GM12872 (cell line): ENCODE data around the gene BATF3.

Experiments
- TF ChIP-seq, protein P1 (sequence below): IDR thresholded peaks from 3 replicates; pipeline ENCODE4 v1.5.1; 2011; ENCODE audit warnings: low read depth, mild to moderate bottlenecking, low read length, moderate library complexity; ENCODE audit not compliant: insufficient read depth

BATF3 gene

GRCh38 chr1:212700892-212701819 is 1.5 kb upstream of the BATF3 start:
- TF ChIP-seq, protein P1, sequence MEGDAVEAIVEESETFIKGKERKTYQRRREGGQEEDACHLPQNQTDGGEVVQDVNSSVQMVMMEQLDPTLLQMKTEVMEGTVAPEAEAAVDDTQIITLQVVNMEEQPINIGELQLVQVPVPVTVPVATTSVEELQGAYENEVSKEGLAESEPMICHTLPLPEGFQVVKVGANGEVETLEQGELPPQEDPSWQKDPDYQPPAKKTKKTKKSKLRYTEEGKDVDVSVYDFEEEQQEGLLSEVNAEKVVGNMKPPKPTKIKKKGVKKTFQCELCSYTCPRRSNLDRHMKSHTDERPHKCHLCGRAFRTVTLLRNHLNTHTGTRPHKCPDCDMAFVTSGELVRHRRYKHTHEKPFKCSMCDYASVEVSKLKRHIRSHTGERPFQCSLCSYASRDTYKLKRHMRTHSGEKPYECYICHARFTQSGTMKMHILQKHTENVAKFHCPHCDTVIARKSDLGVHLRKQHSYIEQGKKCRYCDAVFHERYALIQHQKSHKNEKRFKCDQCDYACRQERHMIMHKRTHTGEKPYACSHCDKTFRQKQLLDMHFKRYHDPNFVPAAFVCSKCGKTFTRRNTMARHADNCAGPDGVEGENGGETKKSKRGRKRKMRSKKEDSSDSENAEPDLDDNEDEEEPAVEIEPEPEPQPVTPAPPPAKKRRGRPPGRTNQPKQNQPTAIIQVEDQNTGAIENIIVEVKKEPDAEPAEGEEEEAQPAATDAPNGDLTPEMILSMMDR: peak; percentile 42

DNA sequence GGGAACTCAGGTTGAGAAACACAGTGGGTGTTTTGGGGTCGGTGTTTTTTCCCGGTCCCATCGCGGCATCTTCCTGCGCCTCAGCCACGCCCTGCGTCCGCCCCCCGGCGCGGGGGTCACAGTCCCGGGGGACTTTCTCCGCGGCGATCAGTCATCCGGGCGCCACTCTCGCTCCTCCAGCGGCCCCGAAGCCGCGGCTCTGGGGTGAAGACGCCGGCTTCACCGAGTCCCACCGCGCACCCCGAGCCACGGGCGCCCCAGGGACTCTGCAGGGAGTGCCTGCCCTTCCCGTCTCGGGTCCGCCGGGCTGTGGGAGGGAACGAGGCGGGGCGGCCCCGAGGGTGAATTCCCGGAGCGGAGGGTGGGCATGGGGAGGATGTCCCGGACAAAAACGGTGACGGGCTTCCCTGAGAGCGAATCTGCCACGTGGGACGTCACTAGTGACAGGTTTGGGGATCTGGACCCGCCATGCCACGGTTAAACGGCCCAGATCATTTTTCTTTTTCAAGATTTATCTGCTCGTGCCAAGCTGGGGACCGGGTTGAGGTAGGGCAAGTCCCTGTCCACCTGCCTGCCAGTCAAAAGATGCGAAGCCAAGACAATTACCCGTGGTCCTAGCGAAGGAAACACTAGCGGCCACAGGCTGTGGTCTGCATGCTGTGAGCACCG is 717 bp upstream of the BATF3 start:
- TF ChIP-seq, protein P1: no peak

GRCh38 chr1:212699104-212699624 is 476 bp downstream of the BATF3 start:
- TF ChIP-seq, protein P1: peak; percentile 85

GRCh38 chr1:212698467-212699103 is 1.1 kb downstream of the BATF3 start:
- TF ChIP-seq, protein P1: no peak

DNA sequence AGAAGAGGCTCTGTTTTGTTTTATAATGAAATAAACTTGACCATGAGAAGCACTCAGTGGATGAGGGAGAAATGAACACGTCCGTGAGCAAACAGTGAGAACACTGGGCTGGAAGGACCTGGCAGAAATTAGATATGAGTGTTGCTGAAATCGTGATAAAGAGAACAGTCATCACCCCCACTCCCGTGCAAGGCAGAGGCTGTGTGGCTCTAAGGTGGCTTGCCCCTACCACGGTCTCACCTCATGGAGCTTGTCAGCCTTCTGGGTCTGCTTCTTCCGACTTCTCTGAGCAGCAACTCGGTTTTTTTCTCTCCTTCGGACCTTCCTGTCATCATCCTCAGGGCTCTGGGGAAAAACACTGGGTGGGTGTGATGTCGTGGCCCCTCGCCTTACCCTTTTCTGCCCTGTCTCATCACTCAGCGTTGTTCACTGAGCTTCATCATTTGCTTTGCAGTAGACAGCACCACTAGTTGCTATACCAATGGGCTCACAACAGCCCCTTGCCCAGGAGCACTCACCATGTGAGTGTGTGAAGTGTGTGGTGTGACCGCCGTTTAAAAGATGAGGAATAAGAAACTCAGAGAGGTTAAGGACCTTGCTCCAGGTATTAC is 2.8 kb downstream of the BATF3 start:
- TF ChIP-seq, protein P1: no peak

DNA sequence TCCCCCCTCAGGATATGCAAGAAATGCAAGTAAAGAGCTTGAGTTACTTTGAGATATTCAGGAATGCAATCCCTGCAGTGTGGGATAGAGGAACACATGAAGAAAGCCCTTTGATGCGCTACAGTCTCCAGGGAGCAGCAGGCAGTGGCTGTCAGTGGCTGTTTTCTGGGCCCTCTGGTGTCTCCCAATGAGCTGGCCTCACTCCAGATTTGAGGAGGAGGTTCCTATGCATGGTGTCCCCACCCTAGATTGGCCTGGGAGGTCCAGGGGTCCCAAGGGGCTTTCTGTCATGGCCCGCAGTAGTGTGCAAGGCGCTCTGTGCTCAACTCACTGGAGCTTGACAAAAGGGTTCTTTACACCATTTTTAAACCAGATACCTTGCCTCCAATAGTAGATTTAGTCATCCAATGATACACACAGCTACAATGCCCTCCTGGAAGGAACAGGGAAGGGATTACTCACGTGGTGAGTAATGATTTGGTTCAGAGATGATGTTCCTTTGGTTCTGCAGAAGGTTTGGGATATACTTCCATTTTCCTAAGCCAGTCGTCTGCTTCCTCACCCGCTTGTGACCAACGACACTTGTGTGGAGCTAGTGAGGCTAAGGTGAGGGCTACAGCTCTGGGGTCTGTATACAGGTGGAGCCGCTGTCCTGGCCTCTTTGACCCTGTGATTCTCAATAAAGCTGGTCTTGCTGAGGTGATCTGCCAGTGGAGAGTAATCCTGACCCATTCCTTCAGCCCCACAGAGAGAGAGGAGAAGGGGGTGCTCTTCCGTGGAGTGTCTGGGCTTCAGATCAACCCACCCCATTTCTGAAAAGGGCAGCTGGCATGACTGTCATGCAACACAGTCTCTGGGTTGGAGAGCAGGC is 6.6 kb downstream of the BATF3 start:
- TF ChIP-seq, protein P1: no peak
